ENCODE results near the gene ART4. TPM values are rescaled to one million over a fixed set of nuclear protein-coding genes. Genes with fewer than 3 reads are reported as not detected.

Gene ART4
- total RNA-seq, 1 donor from 2014 or later = 18.7 TPM

GRCh38 chr12:14810953-14811483, 32.3 kb downstream of the ART4 start:
- DNase-seq (ENCODE audit: low read depth, low spot score) = no peak

- DNase-seq (ENCODE audit: low read depth, low spot score) = no peak
These were observed 33.0 kb downstream of the ART4 start for GRCh38 chr12:14810167-14810952.

- DNase-seq (ENCODE audit: low read depth, low spot score) = no peak
These were observed 39.5 kb downstream of the ART4 start for GRCh38 chr12:14803830-14804160.

- peak; percentile 98 for DNase-seq (ENCODE audit: low read depth, low spot score)
These were observed 40.1 kb downstream of the ART4 start, which contains the start of the genes C12orf60 and WBP11 for GRCh38 chr12:14803011-14803829. Gene C12orf60 (plus strand): TSS chr12:14803670. CDS start chr12:14822936, 19,266 bp downstream. Gene WBP11 (minus strand): TSS chr12:14803478. CDS start chr12:14801383, 2,095 bp downstream.

GRCh38 chr12:14802721-14803010, 40.7 kb downstream of the ART4 start:
- no peak for DNase-seq (ENCODE audit: low read depth, low spot score)

DNA sequence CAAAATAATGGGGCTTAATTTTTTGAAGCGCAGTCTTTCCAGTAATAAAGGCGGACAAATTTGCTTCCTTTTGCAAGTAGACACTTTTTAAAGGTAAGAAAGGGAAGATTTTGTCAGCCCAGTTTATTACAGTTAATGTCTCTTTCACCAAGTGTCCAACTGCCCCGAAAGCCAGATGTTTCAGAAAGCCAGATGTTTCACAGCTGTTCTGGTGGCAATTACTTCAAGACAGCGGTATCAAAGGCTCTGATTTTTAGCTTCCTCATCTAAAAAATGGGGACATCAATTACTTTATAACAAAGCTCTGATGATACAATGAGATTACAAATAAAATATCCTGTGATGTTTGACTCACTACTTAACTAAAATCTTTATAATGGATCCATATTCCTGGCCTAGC, 41.1 kb downstream of the ART4 start:
- DNase-seq (ENCODE audit: low read depth, low spot score) = no peak

DNA sequence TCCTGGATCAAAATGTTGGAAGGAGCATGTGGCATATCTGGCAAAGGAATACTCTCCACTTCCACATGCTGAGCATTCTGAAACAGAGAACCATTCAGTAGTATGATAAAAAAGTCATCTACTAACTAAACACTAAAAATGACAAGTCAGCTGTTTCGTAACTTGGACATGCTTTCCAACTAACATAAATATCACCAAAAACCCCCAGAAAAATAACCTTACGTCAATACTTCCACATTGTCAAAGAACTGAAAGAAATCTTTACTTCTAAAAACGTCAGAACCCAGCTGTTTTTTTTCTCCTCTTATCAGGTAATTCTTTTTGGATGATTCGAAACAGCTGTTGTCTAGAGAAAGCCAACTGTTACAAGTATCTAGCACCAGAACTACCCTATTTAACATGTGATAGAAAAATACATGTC, 48.3 kb downstream of the ART4 start:
- DNase-seq (ENCODE audit: low read depth, low spot score) = no peak

DNA sequence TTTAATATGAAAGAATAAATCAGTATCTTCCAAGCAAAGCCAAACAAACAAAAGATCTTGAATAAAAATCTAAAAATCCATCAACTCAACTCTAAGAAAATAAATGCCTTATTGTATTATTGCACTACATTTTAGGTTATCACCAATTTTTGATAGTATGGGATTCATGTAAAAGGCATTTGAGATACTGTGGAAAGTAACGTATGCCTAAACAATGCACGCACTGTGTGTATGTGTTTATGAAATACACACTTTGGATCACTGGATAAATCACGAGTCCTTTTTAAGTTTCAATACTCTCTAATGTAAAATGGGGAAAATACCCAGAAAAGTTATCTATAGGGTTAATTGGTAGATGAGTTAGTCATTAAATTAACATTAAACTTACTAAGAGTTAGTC, 57.8 kb downstream of the ART4 start:
- no peak for DNase-seq (ENCODE audit: low read depth, low spot score)

GRCh38 chr12:14784471-14784870, 58.9 kb downstream of the ART4 start:
- no peak for DNase-seq (ENCODE audit: low read depth, low spot score)

DNA sequence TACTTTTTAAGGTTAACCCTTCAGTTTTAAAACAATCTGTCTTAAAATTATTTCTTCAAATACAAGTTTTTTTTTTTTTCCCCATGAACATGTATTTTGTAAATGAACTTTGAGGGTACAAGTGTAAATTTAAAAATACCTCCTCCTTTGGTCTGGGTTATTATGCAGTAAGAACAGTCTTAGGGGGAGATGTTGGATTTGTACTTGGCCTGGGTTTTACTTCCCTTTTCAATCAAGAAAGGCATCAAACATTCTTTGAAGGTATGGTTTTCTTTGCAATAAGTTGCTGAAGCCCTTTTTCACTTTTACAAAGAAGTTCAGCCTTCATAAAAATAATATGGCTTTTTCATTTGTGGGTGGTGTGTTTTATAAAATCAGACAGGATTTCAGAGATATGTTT, 60.6 kb downstream of the ART4 start:
- no peak for DNase-seq (ENCODE audit: low read depth, low spot score)

- DNase-seq (ENCODE audit: low read depth, low spot score) = no peak
These were observed 61.8 kb downstream of the ART4 start for GRCh38 chr12:14781563-14781962.

DNA sequence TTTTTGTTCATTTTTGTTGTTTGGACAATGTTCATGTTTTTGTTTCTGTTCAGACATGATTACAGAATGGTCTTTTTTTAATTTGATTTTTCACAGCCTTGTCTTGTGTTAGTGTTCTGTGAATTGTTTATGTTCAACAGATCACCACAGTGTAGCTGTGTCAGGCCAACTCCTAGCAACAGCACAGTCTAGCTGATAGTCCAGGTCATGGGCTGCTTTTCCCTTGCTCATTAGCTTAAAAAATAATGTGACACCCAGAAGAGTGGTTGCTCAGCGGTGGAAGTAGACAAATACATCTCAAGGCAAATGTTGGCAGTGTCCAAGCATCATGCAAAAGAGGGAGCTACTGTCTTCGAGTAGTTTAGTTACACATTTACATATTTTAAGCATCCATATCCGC, 62.5 kb downstream of the ART4 start:
- no peak for DNase-seq (ENCODE audit: low read depth, low spot score)

GRCh38 chr12:14779834-14780233, 63.5 kb downstream of the ART4 start:
- no peak for DNase-seq (ENCODE audit: low read depth, low spot score)

DNA sequence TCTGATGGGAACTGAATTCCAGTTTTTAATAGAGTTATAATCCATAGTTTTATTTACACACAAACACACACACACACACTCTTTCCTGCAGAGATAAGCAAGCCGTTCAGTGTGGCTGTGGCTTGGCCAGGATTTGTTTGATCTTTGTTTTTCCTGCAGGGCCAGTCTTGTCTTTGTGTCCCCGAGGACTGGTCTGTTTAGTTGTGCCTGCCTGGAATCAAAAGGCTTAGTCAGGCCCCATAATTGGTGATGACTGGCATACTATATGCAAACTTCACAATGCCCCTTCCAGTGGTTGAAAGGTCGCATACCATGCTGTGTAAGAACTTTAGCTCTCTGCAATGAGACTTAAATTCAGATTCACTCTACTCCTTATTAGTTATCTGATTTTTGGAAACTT, 66.1 kb downstream of the ART4 start:
- DNase-seq (ENCODE audit: low read depth, low spot score) = no peak

- no peak for DNase-seq (ENCODE audit: low read depth, low spot score)
These were observed 66.9 kb downstream of the ART4 start for GRCh38 chr12:14776236-14776961.

DNA sequence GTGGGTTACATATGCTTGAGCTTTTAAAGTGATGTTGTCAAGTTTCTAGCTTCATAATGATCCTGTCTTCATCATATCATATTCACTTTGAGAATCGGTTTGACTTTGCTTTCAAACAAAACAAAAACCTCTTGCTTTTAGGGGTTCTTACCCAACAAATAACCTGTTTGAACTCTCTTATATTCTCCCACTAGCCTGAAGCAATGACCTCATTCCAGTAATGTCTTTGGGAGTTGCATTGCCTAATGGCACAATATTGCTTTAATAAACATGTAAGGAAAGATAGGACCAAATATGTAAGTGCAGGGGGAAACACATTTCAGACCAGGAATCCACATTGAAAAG, 67.7 kb downstream of the ART4 start:
- no peak for DNase-seq (ENCODE audit: low read depth, low spot score)

Other genes with a start within 250 kb of the ART4 start
- not detected in 2 replicates for gene GUCY2C, start 146.9 kb downstream of the ART4 start, total RNA-seq
- gene WBP11, start 40.0 kb downstream of the ART4 start, total RNA-seq = 17.3 and 22.4 TPM in 2 replicates
- gene C12orf60, start 39.9 kb downstream of the ART4 start, total RNA-seq = 0.79 and 1.5 TPM in 2 replicates
- gene SMCO3, start 29.3 kb downstream of the ART4 start, total RNA-seq = 0.39 and 0.46 TPM in 2 replicates
- 56.4 and 196 TPM in 2 replicates for gene MGP, start 42.3 kb upstream of the ART4 start, total RNA-seq
- 0.14 and 0.33 TPM in 2 replicates for gene ERP27, start 95.0 kb upstream of the ART4 start, total RNA-seq
- 231 and 318 TPM in 2 replicates for gene ARHGDIB, start 118.1 kb upstream of the ART4 start, total RNA-seq
- gene PDE6H, start 129.5 kb upstream of the ART4 start, total RNA-seq = not detected in 2 replicates

Data from pulmonary artery endothelial cell (primary cell).